Skin of body (tissue), 2 donors: ENCODE measurements around the gene LST1. TPM values are rescaled to one million over a fixed set of nuclear protein-coding genes. Genes with fewer than 3 reads are reported as not detected.

Source experiments
- small RNA-seq: library from RNA; depleted of rRNA; stranded (forward); fragments of <200 nt; gene quantifications from one replicate; pipeline ENCODE3, GENCODE V24; 2014; ENCODE audit warnings: low replicate concordance
- total RNA-seq: library from RNA; depleted of rRNA; stranded (reverse); fragments of >200 nt; gene quantifications from one replicate; pipeline ENCODE4 v1.2.3, GENCODE V29; 2014

Gene LST1
- total RNA-seq, 1 donor from 2014 or later = 7.6 TPM

Small RNAs within 50 kb of the gene (small RNA-seq; reads per million reads assigned to genes)
- gene MIR6832 = not detected
- 3.9 reads per million, percentile 90 among the genes with 10 or more reads in this experiment for gene SNORA38
- gene SNORD117 = 435 reads per million, percentile 98 among the genes with 10 or more reads in this experiment
- not detected for gene SNORD84
- not detected for gene UQCRHP1

Other genes with a start within 250 kb of the LST1 start
- 155 TPM for gene HLA-B, start 229.1 kb upstream of the LST1 start, total RNA-seq
- gene MICA, start 182.7 kb upstream of the LST1 start, total RNA-seq = 7.0 TPM
- 1.2 TPM for gene MICB, start 88.1 kb upstream of the LST1 start, total RNA-seq
- gene MCCD1, start 57.3 kb upstream of the LST1 start, total RNA-seq = not detected
- 267 TPM for gene DDX39B, start 44.3 kb upstream of the LST1 start, total RNA-seq
- 1.4 TPM for gene ATP6V1G2, start 39.7 kb upstream of the LST1 start, total RNA-seq
- gene NFKBIL1, start 38.7 kb upstream of the LST1 start, total RNA-seq = 12.1 TPM
- not detected for gene LTA, start 14.0 kb upstream of the LST1 start, total RNA-seq
- 1.9 TPM for gene TNF, start 10.7 kb upstream of the LST1 start, total RNA-seq
- 1.6 TPM for gene LTB, start 3.9 kb upstream of the LST1 start, total RNA-seq
- gene NCR3, start 6.7 kb downstream of the LST1 start, total RNA-seq = not detected
- 23.8 TPM for gene AIF1, start 29.0 kb downstream of the LST1 start, total RNA-seq
- gene PRRC2A, start 34.4 kb downstream of the LST1 start, total RNA-seq = 49.6 TPM
- 101 TPM for gene BAG6, start 66.4 kb downstream of the LST1 start, total RNA-seq
- 1.2 TPM for gene APOM, start 69.6 kb downstream of the LST1 start, total RNA-seq
- 14.1 TPM for gene C6orf47, start 74.5 kb downstream of the LST1 start, total RNA-seq
- 8.2 TPM for gene GPANK1, start 78.7 kb downstream of the LST1 start, total RNA-seq
- gene CSNK2B, start 79.8 kb downstream of the LST1 start, total RNA-seq = 75.8 TPM
- 4.0 TPM for gene LY6G5B, start 83.7 kb downstream of the LST1 start, total RNA-seq
- gene LY6G5C, start 94.8 kb downstream of the LST1 start, total RNA-seq = not detected
- 36.0 TPM for gene ABHD16A, start 117.0 kb downstream of the LST1 start, total RNA-seq
- not detected for gene LY6G6F, start 120.6 kb downstream of the LST1 start, total RNA-seq
- 10.3 TPM for gene LY6G6D, start 129.1 kb downstream of the LST1 start, total RNA-seq
- gene LY6G6C, start 135.5 kb downstream of the LST1 start, total RNA-seq = 20.4 TPM
- 0.59 TPM for gene MPIG6B, start 137.1 kb downstream of the LST1 start, total RNA-seq
- gene DDAH2, start 143.0 kb downstream of the LST1 start, total RNA-seq = 62.2 TPM
- gene CLIC1, start 150.3 kb downstream of the LST1 start, total RNA-seq = 185 TPM
- gene MSH5, start 153.7 kb downstream of the LST1 start, total RNA-seq = 9.1 TPM
- gene SAPCD1, start 176.4 kb downstream of the LST1 start, total RNA-seq = 3.9 TPM
- gene VWA7, start 191.1 kb downstream of the LST1 start, total RNA-seq = 0.99 TPM
- 29.1 TPM for gene VARS1, start 209.5 kb downstream of the LST1 start, total RNA-seq
- gene LSM2, start 220.7 kb downstream of the LST1 start, total RNA-seq = 21.0 TPM
- 1.8 TPM for gene HSPA1L, start 229.0 kb downstream of the LST1 start, total RNA-seq
- 213 TPM for gene HSPA1A, start 229.3 kb downstream of the LST1 start, total RNA-seq
- gene HSPA1B, start 241.5 kb downstream of the LST1 start, total RNA-seq = 286 TPM